HEK293 (cell line): ENCODE measurements around the gene FRMPD4.
A peak's percentile ranks its signal among the peaks of the same experiment; 100 is the strongest.

Experiments used
- CTCF ChIA-PET: fragments of 350-600 bp; formaldehyde crosslinking; extraction: SDS; loops from one replicate; lab custom pipeline; 2021; ENCODE audit warnings: antibody characterized with exemption; lab: Yijun Ruan, JAX
- POLR2A ChIA-PET: fragments of 300-600 bp; formaldehyde crosslinking; extraction: SDS; loops from one replicate; lab custom pipeline; 2020; ENCODE audit warnings: antibody characterized with exemption, inconsistent platforms; lab: Yijun Ruan, JAX
- H3K27ac ChIP-seq: fragments of 200-500 bp; sonication (Bioruptor generic); 2 replicates; pipeline ENCODE4 v1.5.1; 2014; ENCODE audit warnings: low read depth, low read length, control low read depth, inconsistent platforms; ENCODE audit errors: extremely low read depth
- H3K36me3 ChIP-seq, 2 experiments: fragments of 200-500 bp in 1 of 2; sonication (Bioruptor generic) in 1 of 2; 1 replicate in 1 of 2; 2 replicates in 1 of 2; pipeline ENCODE4 v1.5.1; 2014 to 2017; ENCODE audit warnings: inconsistent platforms in 2 of 2, low read length in 2 of 2; ENCODE audit not compliant: control insufficient read depth in 2 of 2, insufficient read depth in 1 of 2
- H3K4me1 ChIP-seq: fragments of 200-500 bp; sonication (Bioruptor generic); 2 replicates; pipeline ENCODE4 v1.5.1; 2014; ENCODE audit warnings: mild to moderate bottlenecking, low read length, inconsistent platforms; ENCODE audit not compliant: control insufficient read depth, insufficient read depth
- H3K4me3 ChIP-seq: 2 replicates; pipeline ENCODE4 v1.5.1; 2011; ENCODE audit warnings: low read depth, mild to moderate bottlenecking, control low read depth, low read length, moderate library complexity
- H3K9me3 ChIP-seq: fragments of 200-500 bp; sonication (Bioruptor generic); 2 replicates; pipeline ENCODE4 v1.5.1; 2014; ENCODE audit warnings: low read depth, low read length, inconsistent platforms; ENCODE audit not compliant: control insufficient read depth, insufficient read depth
- GLI4 ChIP-seq: fragments of 450-650 bp; formaldehyde crosslinking; IDR thresholded peaks from 2 replicates; pipeline ENCODE4 v1.5.1; 2016; ENCODE audit warnings: missing biosample characterization, missing genetic modification characterization
- KLF1 ChIP-seq: fragments of 450-650 bp; formaldehyde crosslinking; IDR thresholded peaks from 2 replicates; pipeline ENCODE4 v1.5.1; 2016; ENCODE audit warnings: missing biosample characterization, missing genetic modification characterization
- SETDB1 ChIP-seq: IDR thresholded peaks from one replicate; pipeline ENCODE4 v1.6.1; 2017; ENCODE audit warnings: mild to moderate bottlenecking, low read length, moderate library complexity, mixed read lengths; ENCODE audit not compliant: insufficient read length
- SP3 ChIP-seq: fragments of 450-650 bp; formaldehyde crosslinking; IDR thresholded peaks from 2 replicates; pipeline ENCODE4 v1.5.1; 2016; ENCODE audit warnings: missing biosample characterization, missing genetic modification characterization
- SP7 ChIP-seq: fragments of 450-650 bp; formaldehyde crosslinking; IDR thresholded peaks from 2 replicates; pipeline ENCODE4 v1.5.1; 2016; ENCODE audit warnings: missing biosample characterization, missing genetic modification characterization
- ZBTB7A ChIP-seq: fragments of 450-650 bp; formaldehyde crosslinking; IDR thresholded peaks from 2 replicates; pipeline ENCODE4 v1.5.1; 2016; ENCODE audit warnings: low read depth, missing biosample characterization, missing genetic modification characterization
- ZNF133 ChIP-seq: fragments of 450-650 bp; formaldehyde crosslinking; IDR thresholded peaks from 2 replicates; pipeline ENCODE4 v1.5.1; 2016; ENCODE audit warnings: missing biosample characterization, missing genetic modification characterization
- ZNF157 ChIP-seq: fragments of 450-650 bp; formaldehyde crosslinking; IDR thresholded peaks from 2 replicates; pipeline ENCODE4 v1.5.1; 2016; ENCODE audit warnings: missing biosample characterization, missing genetic modification characterization
- ZNF214 ChIP-seq: fragments of 450-650 bp; formaldehyde crosslinking; IDR thresholded peaks from 2 replicates; pipeline ENCODE4 v1.5.1; 2017; ENCODE audit warnings: missing biosample characterization, mild to moderate bottlenecking, missing genetic modification characterization, borderline replicate concordance
- ZNF280D ChIP-seq: fragments of 450-650 bp; formaldehyde crosslinking; IDR thresholded peaks from 2 replicates; pipeline ENCODE4 v1.5.1; 2016; ENCODE audit warnings: missing biosample characterization, missing genetic modification characterization
- ZNF292 ChIP-seq: fragments of 450-650 bp; formaldehyde crosslinking; IDR thresholded peaks from 2 replicates; pipeline ENCODE4 v1.5.1; 2016; ENCODE audit warnings: low read depth, missing biosample characterization, missing genetic modification characterization, borderline replicate concordance
- ZNF302 ChIP-seq: fragments of 450-650 bp; formaldehyde crosslinking; IDR thresholded peaks from 2 replicates; pipeline ENCODE4 v1.5.1; 2016; ENCODE audit warnings: missing biosample characterization, missing genetic modification characterization, low read depth
- ZNF324 ChIP-seq: fragments of 450-650 bp; formaldehyde crosslinking; IDR thresholded peaks from 2 replicates; pipeline ENCODE4 v1.5.1; 2016; ENCODE audit warnings: missing biosample characterization, missing genetic modification characterization
- ZNF623 ChIP-seq: fragments of 450-650 bp; formaldehyde crosslinking; IDR thresholded peaks from 2 replicates; pipeline ENCODE4 v1.5.1; 2016; ENCODE audit warnings: missing biosample characterization, missing genetic modification characterization
- ZNF658 ChIP-seq: fragments of 450-650 bp; formaldehyde crosslinking; IDR thresholded peaks from 2 replicates; pipeline ENCODE4; 2016; ENCODE audit warnings: missing biosample characterization, missing genetic modification characterization
- ZNF677 ChIP-seq: fragments of 450-650 bp; IDR thresholded peaks from 2 replicates; pipeline ENCODE4 v1.5.0; 2018; ENCODE audit warnings: missing biosample characterization, mild to moderate bottlenecking, missing genetic modification characterization, moderate library complexity
- ZNF747 ChIP-seq: fragments of 450-650 bp; formaldehyde crosslinking; IDR thresholded peaks from 2 replicates; pipeline ENCODE4 v1.5.1; 2016; ENCODE audit warnings: missing biosample characterization, missing genetic modification characterization
- ZSCAN30 ChIP-seq: fragments of 450-650 bp; IDR thresholded peaks from 2 replicates; pipeline ENCODE4 v1.5.1; 2018; ENCODE audit warnings: missing biosample characterization, mild to moderate bottlenecking, missing genetic modification characterization, moderate library complexity
- TF ChIP-seq, protein P1 (sequence below): fragments of 450-650 bp; IDR thresholded peaks from 2 replicates; pipeline ENCODE4 v1.5.1; 2018; ENCODE audit warnings: missing biosample characterization, missing genetic modification characterization
- TF ChIP-seq, protein P2 (sequence below): fragments of 450-650 bp; formaldehyde crosslinking; conservative IDR thresholded peaks from 2 replicates; pipeline ENCODE4 v1.5.1; 2016; ENCODE audit warnings: low read depth, missing biosample characterization, missing genetic modification characterization
- TF ChIP-seq, protein P3 (sequence below): fragments of 450-650 bp; formaldehyde crosslinking; IDR thresholded peaks from 2 replicates; pipeline ENCODE4 v1.5.1; 2016; ENCODE audit warnings: missing biosample characterization, missing genetic modification characterization, low read depth
- TF ChIP-seq, protein P4 (sequence below): fragments of 450-650 bp; formaldehyde crosslinking; IDR thresholded peaks from 2 replicates; pipeline ENCODE4 v1.5.1; 2016; ENCODE audit warnings: missing biosample characterization, missing genetic modification characterization

FRMPD4 gene

DNA sequence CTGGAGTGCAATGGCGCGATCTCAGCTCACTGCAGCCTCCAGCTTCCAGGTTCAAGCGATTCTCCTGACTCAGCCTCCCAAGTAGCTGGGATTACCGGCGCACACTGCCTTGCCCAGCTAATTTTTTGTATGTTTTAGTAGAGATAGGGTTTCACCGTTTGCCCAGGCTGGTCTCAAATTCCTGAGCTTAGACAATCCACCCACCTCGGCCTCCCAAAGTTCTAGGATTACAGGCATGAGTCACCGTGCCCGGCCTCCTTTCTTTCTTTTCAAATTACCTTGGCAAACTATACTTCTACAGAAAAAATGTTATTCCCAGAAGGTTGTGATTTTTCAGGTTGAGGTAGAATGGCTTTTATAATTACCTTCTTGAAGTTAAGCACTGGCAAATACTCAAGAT, 331.0 kb downstream of the FRMPD4 start (continued):
- TF ChIP-seq SP7 (0 out of 2 replicates have a peak, but pooled peaks have one; percentile 37), ZNF133 (tag by site-specific recombination) (no peak), ZNF302 (no peak)

DNA sequence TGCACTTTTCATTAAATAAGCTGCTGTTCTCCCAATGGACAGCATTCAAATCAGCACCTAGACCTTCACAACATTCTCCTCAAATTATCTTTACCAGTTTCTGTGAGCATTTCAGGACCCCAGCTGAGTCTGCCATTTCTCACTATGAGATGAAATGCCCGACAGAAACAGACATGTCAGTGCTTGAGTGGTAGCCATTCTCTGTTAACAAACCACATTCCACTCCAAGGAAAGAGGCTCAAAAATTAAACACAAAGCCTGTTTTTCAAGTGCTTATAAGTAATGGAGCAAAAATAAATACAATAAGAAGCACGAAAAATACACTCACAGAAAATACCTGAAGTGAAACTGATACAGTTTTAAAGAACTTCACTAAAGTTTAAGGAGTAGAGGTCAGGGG, 332.8 kb downstream of the FRMPD4 start:
- CTCF ChIA-PET = no interaction called here
- no peaks in the 10 kb centered on the region for H3K9me3 ChIP-seq
- POLR2A ChIA-PET = no interaction called here
- no peak overlapping the region for H3K27ac ChIP-seq
- TF ChIP-seq, protein P1, sequence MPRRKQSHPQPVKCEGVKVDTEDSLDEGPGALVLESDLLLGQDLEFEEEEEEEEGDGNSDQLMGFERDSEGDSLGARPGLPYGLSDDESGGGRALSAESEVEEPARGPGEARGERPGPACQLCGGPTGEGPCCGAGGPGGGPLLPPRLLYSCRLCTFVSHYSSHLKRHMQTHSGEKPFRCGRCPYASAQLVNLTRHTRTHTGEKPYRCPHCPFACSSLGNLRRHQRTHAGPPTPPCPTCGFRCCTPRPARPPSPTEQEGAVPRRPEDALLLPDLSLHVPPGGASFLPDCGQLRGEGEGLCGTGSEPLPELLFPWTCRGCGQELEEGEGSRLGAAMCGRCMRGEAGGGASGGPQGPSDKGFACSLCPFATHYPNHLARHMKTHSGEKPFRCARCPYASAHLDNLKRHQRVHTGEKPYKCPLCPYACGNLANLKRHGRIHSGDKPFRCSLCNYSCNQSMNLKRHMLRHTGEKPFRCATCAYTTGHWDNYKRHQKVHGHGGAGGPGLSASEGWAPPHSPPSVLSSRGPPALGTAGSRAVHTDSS (tag by site-specific recombination) = no peak
- TF ChIP-seq SP3 (tag by site-specific recombination) (no peak), KLF1 (tag by site-specific recombination) (no peak), ZSCAN30 (tag by site-specific recombination) (no peak), ZBTB7A (tag by site-specific recombination) (no peak), ZNF292 (tag by site-specific recombination) (no peak), ZNF747 (tag by site-specific recombination) (no peak), ZNF658 (tag by site-specific recombination) (no peak), ZNF324 (tag by site-specific recombination) (no peak)
- TF ChIP-seq, protein P2, sequence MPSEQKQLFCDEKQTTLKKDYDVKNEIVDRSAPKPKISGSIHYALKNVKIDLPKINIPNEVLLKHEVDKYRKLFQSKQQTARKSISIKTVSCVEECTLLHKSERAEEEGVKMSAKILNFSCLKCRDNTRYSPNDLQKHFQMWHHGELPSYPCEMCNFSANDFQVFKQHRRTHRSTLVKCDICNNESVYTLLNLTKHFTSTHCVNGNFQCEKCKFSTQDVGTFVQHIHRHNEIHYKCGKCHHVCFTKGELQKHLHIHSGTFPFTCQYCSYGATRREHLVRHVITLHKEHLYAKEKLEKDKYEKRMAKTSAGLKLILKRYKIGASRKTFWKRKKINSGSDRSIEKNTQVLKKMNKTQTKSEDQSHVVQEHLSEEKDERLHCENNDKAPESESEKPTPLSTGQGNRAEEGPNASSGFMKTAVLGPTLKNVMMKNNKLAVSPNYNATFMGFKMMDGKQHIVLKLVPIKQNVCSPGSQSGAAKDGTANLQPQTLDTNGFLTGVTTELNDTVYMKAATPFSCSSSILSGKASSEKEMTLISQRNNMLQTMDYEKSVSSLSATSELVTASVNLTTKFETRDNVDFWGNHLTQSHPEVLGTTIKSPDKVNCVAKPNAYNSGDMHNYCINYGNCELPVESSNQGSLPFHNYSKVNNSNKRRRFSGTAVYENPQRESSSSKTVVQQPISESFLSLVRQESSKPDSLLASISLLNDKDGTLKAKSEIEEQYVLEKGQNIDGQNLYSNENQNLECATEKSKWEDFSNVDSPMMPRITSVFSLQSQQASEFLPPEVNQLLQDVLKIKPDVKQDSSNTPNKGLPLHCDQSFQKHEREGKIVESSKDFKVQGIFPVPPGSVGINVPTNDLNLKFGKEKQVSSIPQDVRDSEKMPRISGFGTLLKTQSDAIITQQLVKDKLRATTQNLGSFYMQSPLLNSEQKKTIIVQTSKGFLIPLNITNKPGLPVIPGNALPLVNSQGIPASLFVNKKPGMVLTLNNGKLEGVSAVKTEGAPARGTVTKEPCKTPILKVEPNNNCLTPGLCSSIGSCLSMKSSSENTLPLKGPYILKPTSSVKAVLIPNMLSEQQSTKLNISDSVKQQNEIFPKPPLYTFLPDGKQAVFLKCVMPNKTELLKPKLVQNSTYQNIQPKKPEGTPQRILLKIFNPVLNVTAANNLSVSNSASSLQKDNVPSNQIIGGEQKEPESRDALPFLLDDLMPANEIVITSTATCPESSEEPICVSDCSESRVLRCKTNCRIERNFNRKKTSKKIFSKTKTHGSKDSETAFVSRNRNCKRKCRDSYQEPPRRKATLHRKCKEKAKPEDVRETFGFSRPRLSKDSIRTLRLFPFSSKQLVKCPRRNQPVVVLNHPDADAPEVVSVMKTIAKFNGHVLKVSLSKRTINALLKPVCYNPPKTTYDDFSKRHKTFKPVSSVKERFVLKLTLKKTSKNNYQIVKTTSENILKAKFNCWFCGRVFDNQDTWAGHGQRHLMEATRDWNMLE (tag by site-specific recombination) = no peak
- TF ChIP-seq, protein P3, sequence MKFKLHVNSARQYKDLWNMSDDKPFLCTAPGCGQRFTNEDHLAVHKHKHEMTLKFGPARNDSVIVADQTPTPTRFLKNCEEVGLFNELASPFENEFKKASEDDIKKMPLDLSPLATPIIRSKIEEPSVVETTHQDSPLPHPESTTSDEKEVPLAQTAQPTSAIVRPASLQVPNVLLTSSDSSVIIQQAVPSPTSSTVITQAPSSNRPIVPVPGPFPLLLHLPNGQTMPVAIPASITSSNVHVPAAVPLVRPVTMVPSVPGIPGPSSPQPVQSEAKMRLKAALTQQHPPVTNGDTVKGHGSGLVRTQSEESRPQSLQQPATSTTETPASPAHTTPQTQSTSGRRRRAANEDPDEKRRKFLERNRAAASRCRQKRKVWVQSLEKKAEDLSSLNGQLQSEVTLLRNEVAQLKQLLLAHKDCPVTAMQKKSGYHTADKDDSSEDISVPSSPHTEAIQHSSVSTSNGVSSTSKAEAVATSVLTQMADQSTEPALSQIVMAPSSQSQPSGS (tag by site-specific recombination) = no peak
- no peaks in the 10 kb centered on the region for H3K4me1 ChIP-seq
- H3K4me3 ChIP-seq = no peak overlapping the region
- no peaks in the 10 kb centered on the region for H3K36me3 ChIP-seq

GRCh38 chrX:12480956-12481355, 342.7 kb downstream of the FRMPD4 start:
- H3K36me3 ChIP-seq = no peaks in the 10 kb centered on the region
- no peaks in the 10 kb centered on the region for H3K4me1 ChIP-seq
- CTCF ChIA-PET = no interaction called here
- H3K27ac ChIP-seq = no peak overlapping the region
- POLR2A ChIA-PET = no interaction called here
- no peaks in the 10 kb centered on the region for H3K9me3 ChIP-seq
- no peak overlapping the region for H3K4me3 ChIP-seq
- TF ChIP-seq SETDB1 (no peak), GLI4 (no peak), ZNF623 (tag by site-specific recombination) (no peak), ZNF280D (tag by site-specific recombination) (no peak), ZNF214 (no peak), ZNF677 (tag by site-specific recombination) (no peak), ZNF157 (tag by site-specific recombination) (no peak)
- TF ChIP-seq, protein P4, sequence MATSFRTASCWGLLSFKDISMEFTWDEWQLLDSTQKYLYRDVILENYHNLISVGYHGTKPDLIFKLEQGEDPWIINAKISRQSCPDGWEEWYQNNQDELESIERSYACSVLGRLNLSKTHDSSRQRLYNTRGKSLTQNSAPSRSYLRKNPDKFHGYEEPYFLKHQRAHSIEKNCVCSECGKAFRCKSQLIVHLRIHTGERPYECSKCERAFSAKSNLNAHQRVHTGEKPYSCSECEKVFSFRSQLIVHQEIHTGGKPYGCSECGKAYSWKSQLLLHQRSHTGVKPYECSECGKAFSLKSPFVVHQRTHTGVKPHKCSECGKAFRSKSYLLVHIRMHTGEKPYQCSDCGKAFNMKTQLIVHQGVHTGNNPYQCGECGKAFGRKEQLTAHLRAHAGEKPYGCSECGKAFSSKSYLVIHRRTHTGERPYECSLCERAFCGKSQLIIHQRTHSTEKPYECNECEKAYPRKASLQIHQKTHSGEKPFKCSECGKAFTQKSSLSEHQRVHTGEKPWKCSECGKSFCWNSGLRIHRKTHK = no peak
